Astrocyte of the cerebellum (primary cell): ENCODE measurements around the gene ATXN7L1.
"Not testable (repeated sequence)": the region's sequence is repeated elsewhere in the genome, so short reads cannot be mapped to it uniquely, and the experiment has no call there.

Source experiments
- DNase-seq: peaks from one replicate; pipeline ENCODE4 v3.0.0-alpha.2; 2011; ENCODE audit warnings: low read depth
- H3K4me3 ChIP-seq: 2 replicates; pipeline ENCODE4 v1.5.1; 2011; ENCODE audit warnings: mild to moderate bottlenecking, low read depth, low read length, moderate library complexity
- in situ Hi-C: cut with HindIII; loops from 2 replicates; pipeline ENCODE4 v1.10.0; 2017; ENCODE audit warnings: low sequenced_read_pairs
- TF ChIP-seq, protein P1 (sequence below): IDR thresholded peaks from 2 replicates; pipeline ENCODE4 v1.5.1; 2012; ENCODE audit warnings: low read length, low read depth, moderate library complexity, mild to moderate bottlenecking; ENCODE audit errors: missing control alignments

The ATXN7L1 gene

DNA sequence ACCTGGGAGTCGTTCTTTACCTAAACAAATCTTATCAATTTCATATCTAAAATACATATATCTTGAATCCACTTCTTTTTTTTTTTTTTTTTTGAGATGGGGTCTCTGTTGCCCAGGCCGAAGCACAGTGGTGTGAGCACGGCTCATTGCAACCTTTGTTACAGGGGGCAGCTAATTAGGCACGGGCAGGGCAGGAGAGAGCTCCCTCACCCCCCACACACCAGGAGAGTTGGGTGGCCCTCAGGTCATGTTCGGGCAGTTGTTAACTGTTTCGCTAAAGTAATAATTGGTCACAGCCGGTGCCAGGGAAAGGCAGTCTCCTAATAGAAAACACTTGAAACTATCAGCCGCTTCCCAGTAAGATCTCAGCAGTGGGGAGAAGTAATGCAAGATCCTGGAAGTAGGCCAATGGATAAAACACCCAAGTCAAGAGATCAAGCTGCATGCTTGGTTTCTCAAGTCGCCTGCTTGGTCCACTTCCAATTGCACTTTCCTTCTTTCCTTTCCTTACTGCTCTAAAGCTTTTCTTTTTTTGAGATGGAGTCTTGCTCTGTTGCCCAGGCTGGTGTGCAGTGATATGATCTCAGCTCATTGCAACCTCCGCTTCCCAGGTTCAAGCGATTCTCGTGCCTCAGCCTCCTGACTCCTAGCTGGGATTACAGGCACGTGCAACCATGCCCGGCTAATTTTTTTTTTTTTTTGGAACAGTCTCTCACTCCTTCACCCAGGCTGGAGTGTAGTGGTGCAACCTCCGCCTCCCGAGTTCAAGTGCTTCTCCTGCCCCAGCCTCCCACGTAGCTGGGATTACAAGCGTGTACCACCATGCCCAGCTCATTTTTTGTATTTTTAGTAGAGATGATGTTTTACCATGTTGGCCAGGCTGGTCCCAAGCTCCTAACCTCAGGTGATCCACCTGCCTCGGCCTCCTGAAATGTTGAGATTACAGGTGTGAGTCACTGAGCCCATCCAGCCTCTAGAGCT is 273.8 kb downstream of the ATXN7L1 start:
- TF ChIP-seq, protein P1, sequence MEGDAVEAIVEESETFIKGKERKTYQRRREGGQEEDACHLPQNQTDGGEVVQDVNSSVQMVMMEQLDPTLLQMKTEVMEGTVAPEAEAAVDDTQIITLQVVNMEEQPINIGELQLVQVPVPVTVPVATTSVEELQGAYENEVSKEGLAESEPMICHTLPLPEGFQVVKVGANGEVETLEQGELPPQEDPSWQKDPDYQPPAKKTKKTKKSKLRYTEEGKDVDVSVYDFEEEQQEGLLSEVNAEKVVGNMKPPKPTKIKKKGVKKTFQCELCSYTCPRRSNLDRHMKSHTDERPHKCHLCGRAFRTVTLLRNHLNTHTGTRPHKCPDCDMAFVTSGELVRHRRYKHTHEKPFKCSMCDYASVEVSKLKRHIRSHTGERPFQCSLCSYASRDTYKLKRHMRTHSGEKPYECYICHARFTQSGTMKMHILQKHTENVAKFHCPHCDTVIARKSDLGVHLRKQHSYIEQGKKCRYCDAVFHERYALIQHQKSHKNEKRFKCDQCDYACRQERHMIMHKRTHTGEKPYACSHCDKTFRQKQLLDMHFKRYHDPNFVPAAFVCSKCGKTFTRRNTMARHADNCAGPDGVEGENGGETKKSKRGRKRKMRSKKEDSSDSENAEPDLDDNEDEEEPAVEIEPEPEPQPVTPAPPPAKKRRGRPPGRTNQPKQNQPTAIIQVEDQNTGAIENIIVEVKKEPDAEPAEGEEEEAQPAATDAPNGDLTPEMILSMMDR, result no peak
- no peak overlapping the region for H3K4me3 ChIP-seq
- in situ Hi-C loops, result no loop called here
- no peak for DNase-seq

DNA sequence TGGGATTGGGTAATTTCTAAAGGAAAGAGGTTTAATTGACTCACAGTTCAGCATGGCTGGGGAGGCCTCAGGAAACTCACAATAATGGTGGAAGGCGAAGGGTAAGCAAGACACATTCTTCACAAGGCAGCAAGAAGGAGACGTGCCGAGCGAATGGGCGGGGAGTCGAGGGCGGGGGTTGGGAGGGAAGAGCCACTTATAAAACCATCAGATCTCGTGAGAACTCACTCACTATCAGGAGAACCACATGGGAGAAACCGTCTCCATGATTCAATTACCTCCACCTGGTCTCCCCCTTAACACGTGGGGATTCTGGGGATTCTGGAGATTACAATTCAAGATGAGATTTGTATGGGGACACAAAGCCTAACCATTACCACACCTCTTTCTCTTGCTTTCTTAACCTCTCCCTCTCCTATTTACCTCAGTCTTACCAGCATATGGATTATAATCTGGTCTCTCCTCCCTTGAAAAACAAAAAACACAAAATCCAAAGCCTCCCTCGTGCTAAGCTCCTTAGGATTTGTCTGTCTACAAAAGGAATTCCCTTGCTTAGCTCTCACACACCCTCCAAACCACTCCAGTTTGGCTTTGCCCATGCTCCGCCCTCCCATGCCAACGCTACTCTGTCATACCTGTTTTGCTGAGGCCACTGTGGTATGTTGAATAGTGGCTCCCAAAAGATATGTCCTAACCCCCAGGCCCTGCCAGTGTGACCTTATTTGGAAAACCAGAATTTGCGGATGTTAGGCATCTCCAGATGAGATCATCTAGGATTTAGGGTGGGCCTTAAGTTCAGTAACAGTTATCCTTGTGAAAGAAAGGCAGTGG is 275.5 kb downstream of the ATXN7L1 start:
- TF ChIP-seq, protein P1, result no peak
- no peak overlapping the region for H3K4me3 ChIP-seq
- DNase-seq, result no peak
- in situ Hi-C loops, result no loop called here

DNA sequence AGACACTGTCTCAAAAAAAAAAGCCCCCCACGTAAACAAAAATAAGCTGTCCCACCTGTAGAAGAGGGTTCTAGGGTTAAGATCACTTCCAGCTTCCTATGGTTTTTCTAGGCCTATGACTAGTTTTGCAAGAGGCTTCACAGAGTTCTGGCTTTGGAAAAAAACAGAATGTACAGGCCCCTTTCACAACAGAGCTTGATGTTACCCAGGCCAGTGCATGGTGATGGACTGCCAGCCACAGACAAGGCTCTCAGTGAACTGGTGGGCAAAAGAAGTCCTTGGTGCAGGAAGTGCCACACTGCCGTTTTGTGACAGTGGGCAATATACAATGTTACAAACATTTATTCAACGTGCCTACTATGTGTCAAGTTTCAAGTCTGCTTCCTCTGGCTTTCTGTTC is 276.8 kb downstream of the ATXN7L1 start:
- in situ Hi-C loops, result no loop called here
- DNase-seq, result no peak
- TF ChIP-seq, protein P1, result no peak
- H3K4me3 ChIP-seq, result no peak overlapping the region

DNA sequence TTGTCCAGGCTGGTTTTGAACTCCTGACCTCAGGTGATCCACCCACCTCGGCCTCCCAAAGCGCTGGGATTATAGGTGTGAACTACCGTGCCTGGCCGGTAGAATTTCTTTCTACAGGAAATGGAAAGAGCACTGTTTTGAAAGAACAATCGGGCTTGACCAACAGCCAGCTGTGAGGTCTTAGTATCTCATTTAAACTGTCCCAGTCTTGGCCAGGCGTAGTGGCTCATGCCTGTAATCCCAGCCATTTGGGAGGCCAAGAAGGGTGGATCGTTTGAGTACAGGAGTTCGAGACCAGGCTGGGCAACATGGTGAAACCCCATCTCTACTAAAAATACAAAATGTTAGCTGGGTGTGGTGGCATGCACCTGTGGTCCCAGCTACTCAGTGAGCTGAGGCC is 277.3 kb downstream of the ATXN7L1 start:
- DNase-seq, H3K4me3 ChIP-seq, in situ Hi-C loops: not testable (repeated sequence)

DNA sequence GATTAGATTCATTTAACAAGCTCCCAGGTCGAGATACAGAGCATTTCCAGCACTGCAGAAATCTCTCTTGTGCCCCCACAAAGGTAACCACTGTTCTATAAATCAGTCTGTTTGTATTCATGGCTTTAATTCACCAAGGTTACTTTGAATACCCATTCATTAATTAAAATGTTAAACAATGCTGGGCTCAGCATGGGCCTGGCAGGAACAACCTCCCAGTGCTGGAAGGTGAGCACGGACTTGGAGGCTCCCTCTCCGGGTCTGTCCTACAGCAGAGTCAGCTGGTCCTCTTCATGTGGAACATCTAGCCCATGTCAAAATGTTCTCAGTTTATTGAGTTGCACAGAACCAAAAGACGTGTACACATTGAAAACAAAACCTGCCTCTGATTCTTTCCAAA is 279.5 kb downstream of the ATXN7L1 start:
- in situ Hi-C loops, result no loop called here
- DNase-seq, result no peak
- H3K4me3 ChIP-seq, result no peak overlapping the region
- TF ChIP-seq, protein P1, result no peak

DNA sequence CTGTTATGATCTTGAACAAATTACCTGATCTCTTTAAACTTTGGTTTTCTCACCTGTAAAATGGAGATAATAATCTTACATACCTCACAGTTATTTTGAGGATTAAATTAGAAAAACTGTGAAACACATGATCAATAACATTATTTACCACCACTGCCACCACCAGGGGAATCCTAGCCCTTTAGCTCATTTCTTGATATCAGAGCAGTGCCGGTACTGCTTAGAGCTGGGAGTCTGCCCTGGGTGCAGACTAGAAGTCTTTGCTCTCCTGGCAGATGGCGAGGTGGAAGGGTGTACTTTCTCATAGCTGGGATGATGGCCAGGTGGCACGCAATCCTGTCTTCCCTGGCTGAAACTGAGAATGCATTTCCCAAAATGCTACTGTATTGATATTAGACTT is 282.4 kb downstream of the ATXN7L1 start:
- TF ChIP-seq, protein P1, result peak; percentile 26
- no peak overlapping the region for H3K4me3 ChIP-seq
- no peak for DNase-seq
- in situ Hi-C loops, result no loop called here
